AG10803 (cell line): Measurements from ENCODE around the gene MYO3B.

Source experiments
- DNase-seq: peaks from one replicate; pipeline ENCODE4 v3.0.0; 2010; ENCODE audit warnings: low read depth
- H3K4me3 ChIP-seq: 2 replicates; pipeline ENCODE4 v1.5.1; 2011; ENCODE audit warnings: mild to moderate bottlenecking, low read length, control low read depth
- TF ChIP-seq, protein P1 (sequence below): conservative IDR thresholded peaks from 2 replicates; pipeline ENCODE4 v1.5.1; 2011; ENCODE audit warnings: mild to moderate bottlenecking, low read length, control low read depth, inconsistent platforms

Gene MYO3B

GRCh38 chr2:170585067-170585466 lies 407.1 kb downstream of the MYO3B start:
- no peak overlapping the region for H3K4me3 ChIP-seq
- TF ChIP-seq, protein P1, sequence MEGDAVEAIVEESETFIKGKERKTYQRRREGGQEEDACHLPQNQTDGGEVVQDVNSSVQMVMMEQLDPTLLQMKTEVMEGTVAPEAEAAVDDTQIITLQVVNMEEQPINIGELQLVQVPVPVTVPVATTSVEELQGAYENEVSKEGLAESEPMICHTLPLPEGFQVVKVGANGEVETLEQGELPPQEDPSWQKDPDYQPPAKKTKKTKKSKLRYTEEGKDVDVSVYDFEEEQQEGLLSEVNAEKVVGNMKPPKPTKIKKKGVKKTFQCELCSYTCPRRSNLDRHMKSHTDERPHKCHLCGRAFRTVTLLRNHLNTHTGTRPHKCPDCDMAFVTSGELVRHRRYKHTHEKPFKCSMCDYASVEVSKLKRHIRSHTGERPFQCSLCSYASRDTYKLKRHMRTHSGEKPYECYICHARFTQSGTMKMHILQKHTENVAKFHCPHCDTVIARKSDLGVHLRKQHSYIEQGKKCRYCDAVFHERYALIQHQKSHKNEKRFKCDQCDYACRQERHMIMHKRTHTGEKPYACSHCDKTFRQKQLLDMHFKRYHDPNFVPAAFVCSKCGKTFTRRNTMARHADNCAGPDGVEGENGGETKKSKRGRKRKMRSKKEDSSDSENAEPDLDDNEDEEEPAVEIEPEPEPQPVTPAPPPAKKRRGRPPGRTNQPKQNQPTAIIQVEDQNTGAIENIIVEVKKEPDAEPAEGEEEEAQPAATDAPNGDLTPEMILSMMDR: no peak
- DNase-seq: no peak

GRCh38 chr2:170586571-170587095 lies 408.7 kb downstream of the MYO3B start:
- no peak overlapping the region for H3K4me3 ChIP-seq
- no peak for DNase-seq
- TF ChIP-seq, protein P1: no peak

DNA sequence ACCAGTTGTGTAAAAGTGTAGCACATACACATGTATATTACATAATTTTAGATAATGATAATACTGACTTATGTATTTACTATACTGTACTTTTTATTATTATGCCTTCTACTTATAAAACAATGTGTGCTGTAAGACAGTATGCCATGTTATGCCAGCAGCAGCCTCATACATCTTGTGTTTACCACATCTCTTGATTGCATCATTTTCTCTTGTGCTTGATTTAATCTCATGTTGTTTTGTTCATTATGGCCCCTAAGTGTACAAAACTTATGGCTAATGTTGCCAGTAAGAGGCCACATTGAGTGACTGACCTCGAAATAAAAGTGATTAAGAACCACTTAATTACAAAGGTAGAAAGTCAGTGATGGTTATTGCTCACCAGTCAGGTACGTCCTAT lies 409.2 kb downstream of the MYO3B start:
- no peak for DNase-seq
- TF ChIP-seq, protein P1: no peak
- no peak overlapping the region for H3K4me3 ChIP-seq

DNA sequence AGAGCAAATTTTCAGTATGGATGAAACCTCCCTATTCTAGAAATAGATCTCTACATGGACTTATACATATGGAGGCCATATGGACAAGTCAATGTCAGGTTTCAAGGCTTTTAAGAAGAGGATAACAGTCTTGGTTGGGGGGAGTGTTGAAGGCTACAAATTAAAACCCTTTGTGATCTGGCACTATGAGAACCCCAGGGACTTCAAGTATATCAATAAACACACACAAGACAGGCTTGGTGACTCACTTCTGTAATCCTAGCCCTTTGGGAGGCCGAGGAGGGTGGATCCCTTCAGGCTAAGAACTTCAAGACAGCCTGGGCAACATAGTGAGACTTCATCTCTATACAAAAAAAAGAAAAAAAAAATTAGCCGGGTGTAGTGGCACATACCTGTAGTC lies 410.0 kb downstream of the MYO3B start:
- H3K4me3 ChIP-seq: no peak overlapping the region
- TF ChIP-seq, protein P1: no peak
- no peak for DNase-seq

GRCh38 chr2:170588729-170589128 lies 410.8 kb downstream of the MYO3B start:
- no peak for DNase-seq
- TF ChIP-seq, protein P1: no peak
- H3K4me3 ChIP-seq: no peak overlapping the region

DNA sequence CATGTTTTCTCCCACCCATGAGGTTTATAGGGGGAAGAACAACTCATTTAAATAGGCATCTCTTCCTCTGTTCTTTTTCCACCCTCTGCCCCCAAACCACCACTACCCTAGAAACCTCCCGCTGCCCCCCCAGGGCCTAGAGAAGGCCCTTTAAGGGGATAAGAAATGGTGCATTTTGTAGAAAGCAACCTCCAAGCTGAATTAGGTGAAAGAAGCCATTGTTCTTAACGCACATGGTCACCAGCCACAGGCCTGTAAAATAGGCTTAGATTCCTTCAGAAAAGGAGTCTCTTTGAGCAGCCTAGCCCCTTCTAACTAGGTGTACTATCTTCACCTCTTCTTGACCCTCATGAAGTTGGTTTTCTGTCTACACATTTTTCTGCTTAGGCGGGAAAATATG lies 418.6 kb downstream of the MYO3B start:
- DNase-seq: no peak
- H3K4me3 ChIP-seq: no peak overlapping the region
- TF ChIP-seq, protein P1: no peak

DNA sequence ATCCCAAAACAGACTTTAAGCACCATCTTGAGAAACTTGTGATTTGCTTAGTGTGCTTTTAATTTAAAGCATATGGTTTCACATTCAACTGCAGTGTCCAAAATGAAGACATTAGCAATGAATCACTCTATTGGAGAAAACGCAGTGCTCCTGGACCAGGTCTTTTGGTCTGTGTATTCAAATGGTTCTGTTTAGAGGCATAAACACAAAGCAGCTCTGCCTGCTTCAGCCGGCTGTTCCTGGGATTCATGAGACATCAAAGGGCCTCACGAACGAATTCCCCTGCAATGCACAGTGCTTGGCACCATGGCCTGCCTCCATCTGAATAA lies 420.1 kb downstream of the MYO3B start:
- TF ChIP-seq, protein P1: no peak
- peak; percentile 8 for DNase-seq
- H3K4me3 ChIP-seq: no peak overlapping the region
